ENCODE results near the gene NAT8. TPM values are rescaled to one million over a fixed set of nuclear protein-coding genes. Genes with fewer than 3 reads are reported as not detected.
"Not testable (repeated sequence)": the region's sequence is repeated elsewhere in the genome, so short reads cannot be mapped to it uniquely, and the experiment has no call there.

Gene NAT8
- total RNA-seq, 1 experiment from 2014 or later: not detected

GRCh38 chr2:73640946-73641766, 1.1 kb downstream of the NAT8 start:
- in situ Hi-C loops (cut with HindIII; ENCODE audit: low pct_unique_long_range_greater_than_20kb, low sequenced_read_pairs): no loop called here
- no peak for DNase-seq (ENCODE audit: low read depth)

- in situ Hi-C loops (cut with HindIII; ENCODE audit: low pct_unique_long_range_greater_than_20kb, low sequenced_read_pairs): no loop called here
- no peak for DNase-seq (ENCODE audit: low read depth)
Observed at GRCh38 chr2:73640511-73640911, 1.7 kb downstream of the NAT8 start.

- in situ Hi-C loops (cut with HindIII; ENCODE audit: low pct_unique_long_range_greater_than_20kb, low sequenced_read_pairs): no loop called here
Observed at GRCh38 chr2:73638429-73638828, 3.8 kb downstream of the NAT8 start.

GRCh38 chr2:73636977-73637376, 5.2 kb downstream of the NAT8 start:
- in situ Hi-C loops (cut with HindIII; ENCODE audit: low pct_unique_long_range_greater_than_20kb, low sequenced_read_pairs); DNase-seq (ENCODE audit: low read depth): not testable (repeated sequence)

More at GRCh38 chr2:73638429-73638828, 3.8 kb downstream of the NAT8 start:
- no peak for DNase-seq (ENCODE audit: low read depth)

GRCh38 chr2:73630662-73631266, 11.5 kb downstream of the NAT8 start:
- in situ Hi-C loops (cut with HindIII; ENCODE audit: low pct_unique_long_range_greater_than_20kb, low sequenced_read_pairs); DNase-seq (ENCODE audit: low read depth): not testable (repeated sequence)

GRCh38 chr2:73628493-73628892, 13.7 kb downstream of the NAT8 start:
- in situ Hi-C loops (cut with HindIII; ENCODE audit: low pct_unique_long_range_greater_than_20kb, low sequenced_read_pairs); DNase-seq (ENCODE audit: low read depth): not testable (repeated sequence)

- DNase-seq (ENCODE audit: low read depth); in situ Hi-C loops (cut with HindIII; ENCODE audit: low pct_unique_long_range_greater_than_20kb, low sequenced_read_pairs): not testable (repeated sequence)
Observed at GRCh38 chr2:73626237-73626636, 16.0 kb downstream of the NAT8 start.

GRCh38 chr2:73624625-73625024, 17.6 kb downstream of the NAT8 start:
- in situ Hi-C loops (cut with HindIII; ENCODE audit: low pct_unique_long_range_greater_than_20kb, low sequenced_read_pairs); DNase-seq (ENCODE audit: low read depth): not testable (repeated sequence)

- DNase-seq (ENCODE audit: low read depth); in situ Hi-C loops (cut with HindIII; ENCODE audit: low pct_unique_long_range_greater_than_20kb, low sequenced_read_pairs): not testable (repeated sequence)
Observed at GRCh38 chr2:73624036-73624435, 18.2 kb downstream of the NAT8 start.

- DNase-seq (ENCODE audit: low read depth); in situ Hi-C loops (cut with HindIII; ENCODE audit: low pct_unique_long_range_greater_than_20kb, low sequenced_read_pairs): not testable (repeated sequence)
Observed at GRCh38 chr2:73619925-73620324, 22.3 kb downstream of the NAT8 start.

- in situ Hi-C loops (cut with HindIII; ENCODE audit: low pct_unique_long_range_greater_than_20kb, low sequenced_read_pairs): no loop called here
- DNase-seq (ENCODE audit: low read depth): no peak
Observed at GRCh38 chr2:73614997-73615396, 27.2 kb downstream of the NAT8 start.

GRCh38 chr2:73614105-73614504, 28.1 kb downstream of the NAT8 start:
- no peak for DNase-seq (ENCODE audit: low read depth)
- in situ Hi-C loops (cut with HindIII; ENCODE audit: low pct_unique_long_range_greater_than_20kb, low sequenced_read_pairs): no loop called here

GRCh38 chr2:73611867-73612266, 30.4 kb downstream of the NAT8 start:
- in situ Hi-C loops (cut with HindIII; ENCODE audit: low pct_unique_long_range_greater_than_20kb, low sequenced_read_pairs): no loop called here
- no peak for DNase-seq (ENCODE audit: low read depth)

GRCh38 chr2:73611193-73611592, 31.0 kb downstream of the NAT8 start:
- in situ Hi-C loops (cut with HindIII; ENCODE audit: low pct_unique_long_range_greater_than_20kb, low sequenced_read_pairs): no loop called here
- DNase-seq (ENCODE audit: low read depth): no peak

GRCh38 chr2:73610111-73610510, 32.1 kb downstream of the NAT8 start:
- no peak for DNase-seq (ENCODE audit: low read depth)
- in situ Hi-C loops (cut with HindIII; ENCODE audit: low pct_unique_long_range_greater_than_20kb, low sequenced_read_pairs): no loop called here

- DNase-seq (ENCODE audit: low read depth); in situ Hi-C loops (cut with HindIII; ENCODE audit: low pct_unique_long_range_greater_than_20kb, low sequenced_read_pairs): not testable (repeated sequence)
Observed at GRCh38 chr2:73604589-73604988, 37.6 kb downstream of the NAT8 start.

GRCh38 chr2:73603099-73603588, 39.1 kb downstream of the NAT8 start:
- in situ Hi-C loops (cut with HindIII; ENCODE audit: low pct_unique_long_range_greater_than_20kb, low sequenced_read_pairs): not testable (repeated sequence)
- DNase-seq (ENCODE audit: low read depth): peak; percentile 9

GRCh38 chr2:73601780-73602179, 40.4 kb downstream of the NAT8 start:
- no peak for DNase-seq (ENCODE audit: low read depth)
- in situ Hi-C loops (cut with HindIII; ENCODE audit: low pct_unique_long_range_greater_than_20kb, low sequenced_read_pairs): no loop called here

- no peak for DNase-seq (ENCODE audit: low read depth)
Observed at GRCh38 chr2:73594251-73594650, 48.0 kb downstream of the NAT8 start.

More at GRCh38 chr2:73594251-73594650, 48.0 kb downstream of the NAT8 start:
- in situ Hi-C loops (cut with HindIII; ENCODE audit: low pct_unique_long_range_greater_than_20kb, low sequenced_read_pairs): no loop called here
